ENCODE data around the gene ALCAM. TPM values are rescaled to one million over a fixed set of nuclear protein-coding genes. Genes with fewer than 3 reads are reported as not detected.
"Not testable (repeated sequence)": the region's sequence is repeated elsewhere in the genome, so short reads cannot be mapped to it uniquely, and the experiment has no call there.

Gene ALCAM
- polyA plus RNA-seq, 1 donor from 2014 or later = 94.7 TPM

GRCh38 chr3:105387122-105387751 is 20.5 kb downstream of the ALCAM start:
- Histone ChIP-seq H3K9me3 (ENCODE audit: low read length) (peaks cover 3% of the 10 kb centered on the region), H3K36me3 (ENCODE audit: insufficient read depth, low read length) (no peaks in the 10 kb centered on the region), H3K4me2 (ENCODE audit: low read length) (no peak overlapping the region), H3F3A (ENCODE audit: insufficient read depth, low read length, poor library complexity, severe bottlenecking) (no peaks in the 10 kb centered on the region), H3K27me3 (ENCODE audit: insufficient read depth, low read depth, low read length) (no peaks in the 10 kb centered on the region), H3K4me3 (ENCODE audit: low read length) (no peak overlapping the region), H3K9me2 (ENCODE audit: insufficient read depth, low read length) (no peaks in the 10 kb centered on the region), H2AFZ (ENCODE audit: low read depth, low read length) (no peak overlapping the region), H3K79me2 (replicated peaks; ENCODE audit: insufficient read depth, low read length) (no peaks in the 10 kb centered on the region), H4K20me1 (ENCODE audit: insufficient read depth) (no peaks in the 10 kb centered on the region), H3K9ac (ENCODE audit: low read length) (no peak overlapping the region), H3K27ac (ENCODE audit: low read length) (no peak overlapping the region)
- TF ChIP-seq RAD21 (conservative IDR thresholded peaks at IDR 0.05) (no peak), POLR2AphosphoS5 (IDR thresholded peaks at IDR 0.05) (no peak), EP300 (conservative IDR thresholded peaks at IDR 0.05; ENCODE audit: poor library complexity, severe bottlenecking) (no peak), SMC3 (conservative IDR thresholded peaks at IDR 0.05; ENCODE audit: poor library complexity) (no peak), REST (IDR thresholded peaks at IDR 0.05; ENCODE audit: borderline replicate concordance) (no peak), TAF1 (IDR thresholded peaks at IDR 0.05; ENCODE audit: low read depth) (no peak), CTCF (IDR thresholded peaks at IDR 0.05; ENCODE audit: poor library complexity, severe bottlenecking) (no peak), MXI1 (conservative IDR thresholded peaks at IDR 0.05; ENCODE audit: poor library complexity, severe bottlenecking) (no peak), EZH2 (IDR thresholded peaks at IDR 0.05; ENCODE audit: borderline replicate concordance, insufficient read depth, low read length, poor library complexity, severe bottlenecking) (no peak)

GRCh38 chr3:105388176-105388575 is 21.5 kb downstream of the ALCAM start:
- no peak overlapping the region for H3K27ac ChIP-seq (ENCODE audit: low read length)
- H2AFZ ChIP-seq (ENCODE audit: low read depth, low read length) = no peak overlapping the region
- no peaks in the 10 kb centered on the region for H3K9me2 ChIP-seq (ENCODE audit: insufficient read depth, low read length)
- no peak overlapping the region for H3K4me2 ChIP-seq (ENCODE audit: low read length)
- no peak overlapping the region for H3K4me3 ChIP-seq (ENCODE audit: low read length)
- no peak for TF ChIP-seq REST (IDR thresholded peaks at IDR 0.05; ENCODE audit: borderline replicate concordance)
- no peak overlapping the region for H3K9ac ChIP-seq (ENCODE audit: low read length)
- no peaks in the 10 kb centered on the region for H3F3A ChIP-seq (ENCODE audit: insufficient read depth, low read length, poor library complexity, severe bottlenecking)
- H3K9me3 ChIP-seq (ENCODE audit: low read length) = peaks cover 3% of the 10 kb centered on the region
- no peaks in the 10 kb centered on the region for H3K27me3 ChIP-seq (ENCODE audit: insufficient read depth, low read depth, low read length)
- no peaks in the 10 kb centered on the region for H4K20me1 ChIP-seq (ENCODE audit: insufficient read depth)
- H3K36me3 ChIP-seq (ENCODE audit: insufficient read depth, low read length) = no peaks in the 10 kb centered on the region
- H3K79me2 ChIP-seq (replicated peaks; ENCODE audit: insufficient read depth, low read length) = no peaks in the 10 kb centered on the region

- not testable (repeated sequence) for H3K36me3 ChIP-seq (ENCODE audit: insufficient read depth, low read length); H3F3A ChIP-seq (ENCODE audit: insufficient read depth, low read length, poor library complexity, severe bottlenecking); H3K9me2 ChIP-seq (ENCODE audit: insufficient read depth, low read length); H3K9ac ChIP-seq (ENCODE audit: low read length); H3K4me3 ChIP-seq (ENCODE audit: low read length); H4K20me1 ChIP-seq (ENCODE audit: insufficient read depth); H2AFZ ChIP-seq (ENCODE audit: low read depth, low read length); H3K4me2 ChIP-seq (ENCODE audit: low read length); H3K79me2 ChIP-seq (replicated peaks; ENCODE audit: insufficient read depth, low read length); H3K9me3 ChIP-seq (ENCODE audit: low read length); H3K27me3 ChIP-seq (ENCODE audit: insufficient read depth, low read depth, low read length); H3K27ac ChIP-seq (ENCODE audit: low read length)
These were observed 23.1 kb downstream of the ALCAM start for GRCh38 chr3:105389759-105390158.

GRCh38 chr3:105392598-105392997 is 25.9 kb downstream of the ALCAM start:
- not testable (repeated sequence) for H3K27ac ChIP-seq (ENCODE audit: low read length); H3K9ac ChIP-seq (ENCODE audit: low read length); H3K27me3 ChIP-seq (ENCODE audit: insufficient read depth, low read depth, low read length); H3K9me3 ChIP-seq (ENCODE audit: low read length); H3K36me3 ChIP-seq (ENCODE audit: insufficient read depth, low read length); H3K79me2 ChIP-seq (replicated peaks; ENCODE audit: insufficient read depth, low read length); H2AFZ ChIP-seq (ENCODE audit: low read depth, low read length); H4K20me1 ChIP-seq (ENCODE audit: insufficient read depth); H3K4me2 ChIP-seq (ENCODE audit: low read length); H3K9me2 ChIP-seq (ENCODE audit: insufficient read depth, low read length); H3F3A ChIP-seq (ENCODE audit: insufficient read depth, low read length, poor library complexity, severe bottlenecking); H3K4me3 ChIP-seq (ENCODE audit: low read length)

All from neural cell (in vitro differentiated cells).